ENCODE results near the gene PNLIP.

DNA sequence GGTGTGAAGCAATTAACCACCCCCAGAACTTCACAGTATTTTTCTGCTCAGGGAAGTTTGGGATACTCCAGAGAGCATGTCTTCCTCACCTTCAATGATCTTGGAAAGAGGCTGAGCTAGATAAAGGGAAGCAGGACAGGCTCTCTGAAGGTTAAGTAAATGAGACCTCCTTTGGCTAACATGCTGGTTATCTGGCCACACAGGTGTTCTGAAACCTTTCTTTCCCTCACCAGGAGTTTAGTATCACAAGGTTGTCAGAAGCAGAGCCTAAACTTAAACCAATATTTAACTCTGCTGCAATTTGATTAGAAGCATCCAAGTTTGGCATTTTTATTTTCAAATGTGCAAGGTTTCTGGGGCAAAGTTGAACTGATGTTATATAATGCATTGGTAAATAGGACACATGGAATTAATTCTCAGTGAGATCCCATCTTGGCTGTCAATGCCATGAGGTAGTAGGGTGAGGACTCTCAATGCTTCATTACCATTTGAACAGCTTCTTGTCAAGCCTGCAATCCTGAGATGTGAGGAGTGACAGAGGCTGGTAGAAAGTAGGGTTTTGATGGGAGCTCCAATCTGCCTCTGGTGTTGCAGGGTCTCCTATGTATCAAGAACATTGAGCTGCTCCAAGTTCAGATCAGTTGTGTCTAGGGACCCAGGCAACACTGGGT, 3.6 kb upstream of the PNLIP start:
- TF ChIP-seq TAF1 (IDR thresholded peaks at IDR 0.05; ENCODE audit: borderline replicate concordance, insufficient read depth, low read length) (no peak), POLR2AphosphoS5 (IDR thresholded peaks at IDR 0.05; ENCODE audit: low read depth, low read length) (no peak)
- TF ChIP-seq, protein P1, sequence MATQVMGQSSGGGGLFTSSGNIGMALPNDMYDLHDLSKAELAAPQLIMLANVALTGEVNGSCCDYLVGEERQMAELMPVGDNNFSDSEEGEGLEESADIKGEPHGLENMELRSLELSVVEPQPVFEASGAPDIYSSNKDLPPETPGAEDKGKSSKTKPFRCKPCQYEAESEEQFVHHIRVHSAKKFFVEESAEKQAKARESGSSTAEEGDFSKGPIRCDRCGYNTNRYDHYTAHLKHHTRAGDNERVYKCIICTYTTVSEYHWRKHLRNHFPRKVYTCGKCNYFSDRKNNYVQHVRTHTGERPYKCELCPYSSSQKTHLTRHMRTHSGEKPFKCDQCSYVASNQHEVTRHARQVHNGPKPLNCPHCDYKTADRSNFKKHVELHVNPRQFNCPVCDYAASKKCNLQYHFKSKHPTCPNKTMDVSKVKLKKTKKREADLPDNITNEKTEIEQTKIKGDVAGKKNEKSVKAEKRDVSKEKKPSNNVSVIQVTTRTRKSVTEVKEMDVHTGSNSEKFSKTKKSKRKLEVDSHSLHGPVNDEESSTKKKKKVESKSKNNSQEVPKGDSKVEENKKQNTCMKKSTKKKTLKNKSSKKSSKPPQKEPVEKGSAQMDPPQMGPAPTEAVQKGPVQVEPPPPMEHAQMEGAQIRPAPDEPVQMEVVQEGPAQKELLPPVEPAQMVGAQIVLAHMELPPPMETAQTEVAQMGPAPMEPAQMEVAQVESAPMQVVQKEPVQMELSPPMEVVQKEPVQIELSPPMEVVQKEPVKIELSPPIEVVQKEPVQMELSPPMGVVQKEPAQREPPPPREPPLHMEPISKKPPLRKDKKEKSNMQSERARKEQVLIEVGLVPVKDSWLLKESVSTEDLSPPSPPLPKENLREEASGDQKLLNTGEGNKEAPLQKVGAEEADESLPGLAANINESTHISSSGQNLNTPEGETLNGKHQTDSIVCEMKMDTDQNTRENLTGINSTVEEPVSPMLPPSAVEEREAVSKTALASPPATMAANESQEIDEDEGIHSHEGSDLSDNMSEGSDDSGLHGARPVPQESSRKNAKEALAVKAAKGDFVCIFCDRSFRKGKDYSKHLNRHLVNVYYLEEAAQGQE (IDR thresholded peaks at IDR 0.05; ENCODE audit: insufficient read depth in 1 of 2, low read depth in 2 of 2, low read length in 2 of 2) = no peak
